GM12892 (cell line): Measurements from ENCODE around the gene LENEP.
"Not testable (repeated sequence)": the region's sequence is repeated elsewhere in the genome, so short reads cannot be mapped to it uniquely, and the experiment has no call there.

Source experiments
- DNase-seq: peaks from one replicate; pipeline ENCODE4 v3.0.0; 2011; ENCODE audit not compliant: insufficient read length
- FAIRE-seq: peaks from 2 replicates; lab custom pipeline; 2011; peaks lifted over from hg19 to GRCh38; lab: Jason Lieb, UNC
- POLR2A ChIP-seq: IDR thresholded peaks from 2 replicates; pipeline ENCODE4 v1.6.1; 2011; ENCODE audit warnings: low read depth, low read length, control low read depth
- POLR2AphosphoS5 ChIP-seq: IDR thresholded peaks from 2 replicates; pipeline ENCODE4 v1.6.1; 2011; ENCODE audit warnings: low read depth, low read length, control low read depth
- TAF1 ChIP-seq: IDR thresholded peaks from 2 replicates; pipeline ENCODE4 v1.6.1; 2011; ENCODE audit warnings: low read depth, mild to moderate bottlenecking, control low read depth, low read length, borderline replicate concordance

LENEP gene

GRCh38 chr1:154983776-154984466 is 9.5 kb upstream of the LENEP start:
- TF ChIP-seq TAF1 (no peak), POLR2AphosphoS5 (no peak), POLR2A (no peak)

GRCh38 chr1:154986736-154987135 is 6.7 kb upstream of the LENEP start:
- not testable (repeated sequence) for FAIRE-seq, DNase-seq

More at GRCh38 chr1:154983776-154984466, 9.5 kb upstream of the LENEP start:
- FAIRE-seq (no peak), DNase-seq (no peak)

GRCh38 chr1:154987326-154987725 is 6.1 kb upstream of the LENEP start:
- TF ChIP-seq POLR2A (no peak), TAF1 (no peak), POLR2AphosphoS5 (no peak)
- FAIRE-seq (no peak), DNase-seq (no peak)

- no peak for FAIRE-seq
- TF ChIP-seq POLR2AphosphoS5 (no peak), TAF1 (no peak), POLR2A (no peak)
- DNase-seq, result no peak
Observed at GRCh38 chr1:154988058-154988954, 5.1 kb upstream of the LENEP start.

- FAIRE-seq, result no peak
- no peak for TF ChIP-seq POLR2A
- no peak for TF ChIP-seq TAF1
- no peak; the same call in 1 of the 2 replicates for TF ChIP-seq POLR2AphosphoS5
- DNase-seq, result no peak
Observed at GRCh38 chr1:154989195-154989860, 4.1 kb upstream of the LENEP start.

- FAIRE-seq (no peak), DNase-seq (no peak)
- no peak for TF ChIP-seq POLR2AphosphoS5
- no peak for TF ChIP-seq POLR2A
- no peak for TF ChIP-seq TAF1
Observed at GRCh38 chr1:154990276-154990675, 3.1 kb upstream of the LENEP start.

GRCh38 chr1:154992721-154993571 is 440 bp upstream of the LENEP start:
- TF ChIP-seq TAF1 (no peak), POLR2AphosphoS5 (no peak), POLR2A (no peak)
- FAIRE-seq (no peak), DNase-seq (no peak)

GRCh38 chr1:154994269-154994587 is 842 bp downstream of the LENEP start:
- DNase-seq (no peak), FAIRE-seq (no peak)
- TF ChIP-seq POLR2AphosphoS5 (no peak), TAF1 (no peak), POLR2A (no peak)

GRCh38 chr1:154994591-154994990 is 1.2 kb downstream of the LENEP start:
- FAIRE-seq (no peak), DNase-seq (no peak)
- TF ChIP-seq POLR2A, result no peak
- TF ChIP-seq TAF1, result no peak
- no peak for TF ChIP-seq POLR2AphosphoS5

GRCh38 chr1:154995301-154995983 is 2.1 kb downstream of the LENEP start:
- not testable (repeated sequence) for DNase-seq, FAIRE-seq
